Measurements from ENCODE around the gene TRMT44.

DNA sequence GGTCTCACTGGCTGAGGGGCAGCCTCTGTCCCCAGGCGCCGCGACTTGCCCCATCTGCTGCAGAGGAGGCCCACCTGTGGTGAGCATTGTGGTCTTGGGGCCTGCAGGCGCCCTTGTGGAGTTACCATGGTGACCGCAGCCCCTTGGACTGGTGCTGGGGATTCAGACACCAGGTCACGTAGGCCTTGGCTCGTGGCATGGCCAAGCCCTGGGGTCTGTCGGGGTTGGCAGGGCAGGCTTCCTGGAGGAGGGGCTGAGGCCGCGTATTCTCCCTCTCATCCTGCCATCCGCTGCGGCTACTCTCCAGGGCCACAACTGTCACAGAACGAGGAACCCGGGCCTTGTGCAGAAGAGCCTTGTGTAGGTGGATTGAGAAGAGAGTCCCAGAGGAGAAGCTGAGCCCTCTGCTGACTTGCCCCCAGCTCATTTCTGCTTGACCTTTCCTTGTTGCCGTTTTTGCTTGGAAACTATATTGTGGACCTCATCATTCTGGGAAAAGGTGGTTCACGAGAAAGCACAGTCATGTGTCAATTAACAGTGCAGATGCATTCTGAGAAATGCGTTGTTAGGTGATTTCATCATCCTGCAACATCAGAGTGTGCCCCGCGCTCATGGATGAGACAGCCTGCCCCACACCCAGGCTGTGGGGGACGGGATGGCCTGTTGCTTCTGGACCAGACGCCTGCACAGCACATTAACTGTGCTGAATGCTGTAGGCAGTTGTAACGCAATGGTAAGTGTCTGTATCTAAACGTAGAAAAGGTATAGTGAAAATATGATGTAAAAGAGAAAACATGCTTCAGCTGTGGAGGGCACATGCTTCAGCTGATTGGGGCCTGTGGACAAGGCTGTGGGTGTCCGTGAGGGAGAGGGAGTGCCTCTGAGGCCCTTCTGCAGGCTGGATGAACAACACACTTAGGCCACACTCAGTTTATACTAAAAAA lies 38.5 kb downstream of the TRMT44 start:
- TF ChIP-seq POLR2AphosphoS5 (IDR thresholded peaks at IDR 0.05) (no peak), EP300 (IDR thresholded peaks at IDR 0.05) (no peak), POLR2A (IDR thresholded peaks at IDR 0.05) (no peak)
- TF ChIP-seq, protein P1, sequence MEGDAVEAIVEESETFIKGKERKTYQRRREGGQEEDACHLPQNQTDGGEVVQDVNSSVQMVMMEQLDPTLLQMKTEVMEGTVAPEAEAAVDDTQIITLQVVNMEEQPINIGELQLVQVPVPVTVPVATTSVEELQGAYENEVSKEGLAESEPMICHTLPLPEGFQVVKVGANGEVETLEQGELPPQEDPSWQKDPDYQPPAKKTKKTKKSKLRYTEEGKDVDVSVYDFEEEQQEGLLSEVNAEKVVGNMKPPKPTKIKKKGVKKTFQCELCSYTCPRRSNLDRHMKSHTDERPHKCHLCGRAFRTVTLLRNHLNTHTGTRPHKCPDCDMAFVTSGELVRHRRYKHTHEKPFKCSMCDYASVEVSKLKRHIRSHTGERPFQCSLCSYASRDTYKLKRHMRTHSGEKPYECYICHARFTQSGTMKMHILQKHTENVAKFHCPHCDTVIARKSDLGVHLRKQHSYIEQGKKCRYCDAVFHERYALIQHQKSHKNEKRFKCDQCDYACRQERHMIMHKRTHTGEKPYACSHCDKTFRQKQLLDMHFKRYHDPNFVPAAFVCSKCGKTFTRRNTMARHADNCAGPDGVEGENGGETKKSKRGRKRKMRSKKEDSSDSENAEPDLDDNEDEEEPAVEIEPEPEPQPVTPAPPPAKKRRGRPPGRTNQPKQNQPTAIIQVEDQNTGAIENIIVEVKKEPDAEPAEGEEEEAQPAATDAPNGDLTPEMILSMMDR (IDR thresholded peaks at IDR 0.05), result no peak
